H9 (cell line): Measurements from ENCODE around the gene GXYLT2. TPM values are rescaled to one million over a fixed set of nuclear protein-coding genes. Genes with fewer than 3 reads are reported as not detected.

Source experiments
- DNase-seq: peaks from one replicate; pipeline ENCODE4 v3.0.0-alpha.2; 2017
- H2AFZ ChIP-seq: one replicate; pipeline ENCODE4 v1.6.1; 2013; ENCODE audit warnings: mild to moderate bottlenecking, low read length, control low read depth, moderate library complexity
- H2AK5ac ChIP-seq: 2 replicates; pipeline ENCODE4 v1.6.1; 2013; ENCODE audit warnings: low read length, control low read depth, mixed read lengths; ENCODE audit not compliant: insufficient read length
- H2BK120ac ChIP-seq: one replicate; pipeline ENCODE4 v1.6.1; 2013; ENCODE audit warnings: low read depth, mild to moderate bottlenecking, low read length, control low read depth, inconsistent platforms; ENCODE audit not compliant: poor library complexity, severe bottlenecking
- H2BK12ac ChIP-seq: 2 replicates; pipeline ENCODE4 v1.6.1; 2013; ENCODE audit warnings: low read length, control low read depth, mixed read lengths, low read depth; ENCODE audit not compliant: insufficient read length
- H2BK15ac ChIP-seq: 2 replicates; pipeline ENCODE4 v1.6.1; 2013; ENCODE audit warnings: low read depth, low read length, control low read depth
- H2BK20ac ChIP-seq: one replicate; pipeline ENCODE4 v1.6.1; 2013; ENCODE audit warnings: low read depth, mild to moderate bottlenecking, low read length, control low read depth, inconsistent platforms; ENCODE audit not compliant: poor library complexity, severe bottlenecking
- H2BK5ac ChIP-seq: 2 replicates; pipeline ENCODE4 v1.6.1; 2013; ENCODE audit warnings: low read length, control low read depth, mixed read lengths; ENCODE audit not compliant: insufficient read length
- H3K14ac ChIP-seq: 2 replicates; pipeline ENCODE4 v1.6.1; 2013; ENCODE audit warnings: low read length, control low read depth; ENCODE audit not compliant: insufficient read depth
- H3K18ac ChIP-seq: 2 replicates; pipeline ENCODE4 v1.6.1; 2013; ENCODE audit warnings: low read depth, mild to moderate bottlenecking, mixed read lengths, low read length, control low read depth; ENCODE audit not compliant: insufficient read length
- H3K23ac ChIP-seq: 2 replicates; pipeline ENCODE4 v1.6.1; 2013; ENCODE audit warnings: low read length, control low read depth, mixed read lengths, low read depth; ENCODE audit not compliant: insufficient read length
- H3K23me2 ChIP-seq: 2 replicates; pipeline ENCODE4 v1.6.1; 2013; ENCODE audit warnings: low read depth, mild to moderate bottlenecking, mixed read lengths, low read length, control low read depth; ENCODE audit not compliant: insufficient read length, poor library complexity, severe bottlenecking
- H3K27ac ChIP-seq: 2 replicates; pipeline ENCODE4 v1.5.1; 2013; ENCODE audit warnings: low read length, control low read depth, mixed read lengths, low read depth; ENCODE audit not compliant: insufficient read length
- H3K27me3 ChIP-seq: 2 replicates; pipeline ENCODE4 v1.6.1; 2013; ENCODE audit warnings: low read length, control low read depth, inconsistent platforms; ENCODE audit not compliant: insufficient read depth
- H3K4ac ChIP-seq: 2 replicates; pipeline ENCODE4 v1.6.1; 2013; ENCODE audit warnings: low read depth, mild to moderate bottlenecking, control low read depth, inconsistent platforms, low read length, moderate library complexity
- H3K4me1 ChIP-seq: 2 replicates; pipeline ENCODE4 v1.6.1; 2013; ENCODE audit warnings: low read length, control low read depth, inconsistent platforms; ENCODE audit not compliant: insufficient read depth
- H3K4me2 ChIP-seq: 2 replicates; pipeline ENCODE4 v1.6.1; 2013; ENCODE audit warnings: low read length, control low read depth, mixed read lengths; ENCODE audit not compliant: insufficient read length, insufficient read depth
- H3K56ac ChIP-seq: 2 replicates; pipeline ENCODE4 v1.6.1; 2013; ENCODE audit warnings: low read depth, mild to moderate bottlenecking, mixed read lengths, low read length, control low read depth; ENCODE audit not compliant: insufficient read length
- H3K79me1 ChIP-seq: 2 replicates; pipeline ENCODE4 v1.6.1; 2013; ENCODE audit warnings: low read depth, mild to moderate bottlenecking, moderate library complexity, low read length, control low read depth, inconsistent platforms; ENCODE audit not compliant: insufficient read depth, poor library complexity, severe bottlenecking
- H3K79me2 ChIP-seq: 2 replicates; pipeline ENCODE4 v1.6.1; 2013; ENCODE audit warnings: low read length, control low read depth, inconsistent platforms; ENCODE audit not compliant: insufficient read depth
- H3K9ac ChIP-seq: 2 replicates; pipeline ENCODE4 v1.6.1; 2013; ENCODE audit warnings: low read length, control low read depth, mixed read lengths; ENCODE audit not compliant: insufficient read length; ENCODE audit errors: extremely low read depth
- H3K9me3 ChIP-seq: one replicate; pipeline ENCODE4 v1.6.1; 2013; ENCODE audit warnings: low read depth, low read length, inconsistent platforms; ENCODE audit not compliant: control insufficient read depth
- H3T11ph ChIP-seq: one replicate; pipeline ENCODE4 v1.6.1; 2013; ENCODE audit warnings: mild to moderate bottlenecking, low read length, control low read depth, inconsistent platforms
- H4K20me1 ChIP-seq: one replicate; pipeline ENCODE4 v1.6.1; 2013; ENCODE audit not compliant: control insufficient read depth, insufficient read length, insufficient read depth
- H4K5ac ChIP-seq: 2 replicates; pipeline ENCODE4 v1.6.1; 2013; ENCODE audit warnings: low read depth, mild to moderate bottlenecking, mixed read lengths, low read length, control low read depth; ENCODE audit not compliant: insufficient read length
- H4K8ac ChIP-seq: replicated peaks from 2 replicates; pipeline ENCODE4 v1.6.1; 2013; ENCODE audit warnings: low read length, control low read depth, mixed read lengths, low read depth; ENCODE audit not compliant: insufficient read length
- H4K91ac ChIP-seq: 2 replicates; pipeline ENCODE4 v1.6.1; 2013; ENCODE audit warnings: low read depth, mild to moderate bottlenecking, moderate library complexity, mixed read lengths, low read length, control low read depth; ENCODE audit not compliant: insufficient read length
- H3K27ac Mint-ChIP-seq, 3 experiments: 2 replicates in 2 of 3; 3 replicates in 1 of 3; pipeline ENCODE4 v1.8.0; 2020 to 2021; ENCODE audit warnings: mixed read lengths in 3 of 3, mild to moderate bottlenecking in 1 of 3, moderate library complexity in 1 of 3
- H3K27me3 Mint-ChIP-seq: 2 replicates; pipeline ENCODE4 v1.8.0; 2021; ENCODE audit warnings: low read depth, mild to moderate bottlenecking, moderate library complexity, mixed read lengths
- H3K36me3 Mint-ChIP-seq, 3 experiments: 2 replicates in 2 of 3; 3 replicates in 1 of 3; pipeline ENCODE4 v1.8.0; 2020 to 2021; ENCODE audit warnings: low read depth in 3 of 3, mixed read lengths in 3 of 3; ENCODE audit not compliant: insufficient read depth in 1 of 3
- H3K4me1 Mint-ChIP-seq, 2 experiments: 2 replicates each; pipeline ENCODE4 v1.8.0; 2020; ENCODE audit warnings: mixed read lengths in 2 of 2
- H3K4me3 Mint-ChIP-seq, 2 experiments: 2 replicates in 1 of 2; 3 replicates in 1 of 2; pipeline ENCODE4 v1.8.0; 2020 to 2021; ENCODE audit warnings: mild to moderate bottlenecking in 2 of 2, mixed read lengths in 2 of 2, moderate library complexity in 1 of 2
- H3K9me3 Mint-ChIP-seq, 2 experiments: 2 replicates in 1 of 2; 3 replicates in 1 of 2; pipeline ENCODE4 v1.8.0; 2020; ENCODE audit warnings: mild to moderate bottlenecking in 2 of 2, mixed read lengths in 2 of 2, moderate library complexity in 1 of 2
- CTCF ChIP-seq: fragments of 200-600 bp; sonication (generic); conservative IDR thresholded peaks from 3 replicates; pipeline ENCODE4 v1.8.0; 2021; ENCODE audit warnings: antibody characterized with exemption, mild to moderate bottlenecking
- total RNA-seq: library from RNA; stranded (reverse); gene quantifications from 2 replicates; pipeline ENCODE4 v1.2.1, GENCODE V29; 2021

GXYLT2 gene
- total RNA-seq, 1 experiment from 2014 or later, result 2.0 TPM

- no peak overlapping the region for H2AFZ ChIP-seq
- no peak overlapping the region for H2BK120ac ChIP-seq
- Mint-ChIP-seq H3K9me3 (no peaks in the 10 kb centered on the region), H3K27me3 (no peaks in the 10 kb centered on the region), H3K27ac (no peak overlapping the region; a peak in 1 of 7 replicates), H3K36me3 (no peaks in the 10 kb centered on the region), H3K4me1 (peaks cover 3 to 6% of the 10 kb centered on the region in 2 experiments), H3K4me3 (no peak overlapping the region)
- no peak overlapping the region for H3K27ac ChIP-seq
- H3K18ac ChIP-seq, result no peak overlapping the region
- no peak overlapping the region for H3K56ac ChIP-seq
- no peaks in the 10 kb centered on the region; the same call in 1 of the 2 replicates for H3K4me1 ChIP-seq
- no peaks in the 10 kb centered on the region for H3K9me3 ChIP-seq
- H3K23ac ChIP-seq, result no peak overlapping the region
- no peak overlapping the region for H2BK12ac ChIP-seq
- no peaks in the 10 kb centered on the region for H3K79me2 ChIP-seq
- H3K9ac ChIP-seq, result no peak overlapping the region
- H4K20me1 ChIP-seq, result no peaks in the 10 kb centered on the region
- H4K8ac ChIP-seq, result no peak overlapping the region
- H2BK5ac ChIP-seq, result no peak overlapping the region
- no peak overlapping the region for H3K14ac ChIP-seq
- H3T11ph ChIP-seq, result no peak overlapping the region
- H3K27me3 ChIP-seq, result no peaks in the 10 kb centered on the region
- no peaks in the 10 kb centered on the region for H3K23me2 ChIP-seq
- no peak overlapping the region for H3K4ac ChIP-seq
- H3K4me2 ChIP-seq, result no peak overlapping the region
- H4K5ac ChIP-seq, result no peak overlapping the region
- H2BK15ac ChIP-seq, result no peak overlapping the region
- no peak for TF ChIP-seq CTCF
- H2AK5ac ChIP-seq, result no peak overlapping the region
- no peaks in the 10 kb centered on the region for H3K79me1 ChIP-seq
- DNase-seq, result no peak
- H4K91ac ChIP-seq, result no peak overlapping the region
- no peak overlapping the region for H2BK20ac ChIP-seq
These were observed 74.5 kb downstream of the GXYLT2 start for GRCh38 chr3:72962317-72962716.
